Upper lobe of right lung (tissue), 1 donor: ENCODE measurements around the gene LRRC63. TPM values are rescaled to one million over a fixed set of nuclear protein-coding genes. Genes with fewer than 3 reads are reported as not detected.

Source experiments
- ATAC-seq: fragments of 200-7000 bp; cut with Tn5 transposase; one replicate; pipeline ENCODE4 v1.9.1; 2020; ENCODE audit warnings: mild to moderate bottlenecking, moderate library complexity
- DNase-seq: peaks from one replicate; pipeline ENCODE4 v3.0.0-alpha.2; 2020
- H3K27ac ChIP-seq: fragments of 200-600 bp; one replicate; pipeline ENCODE4 v1.8.0; 2022
- H3K27me3 ChIP-seq: fragments of 200-600 bp; one replicate; pipeline ENCODE4 v1.8.0; 2022; ENCODE audit warnings: mild to moderate bottlenecking
- H3K36me3 ChIP-seq: fragments of 200-600 bp; one replicate; pipeline ENCODE4 v1.8.0; 2022
- H3K4me1 ChIP-seq: fragments of 200-600 bp; one replicate; pipeline ENCODE4 v1.8.0; 2022
- H3K4me3 ChIP-seq: fragments of 200-600 bp; one replicate; pipeline ENCODE4 v1.8.0; 2022; ENCODE audit warnings: mild to moderate bottlenecking
- H3K9me3 ChIP-seq: fragments of 200-600 bp; one replicate; pipeline ENCODE4 v1.8.0; 2022
- CTCF ChIP-seq: fragments of 200-600 bp; IDR thresholded peaks from one replicate; pipeline ENCODE4 v1.8.0; 2022; ENCODE audit warnings: antibody characterized with exemption
- intact Hi-C: fragments of 100-400 bp; cut with DNase I; formaldehyde crosslinking; loops from one replicate; pipeline ENCODE4 v1.11.0; 2022
- total RNA-seq: library from RNA; stranded (reverse); fragmentation: NEBNext Ultra II Directional; extraction: Animal tissue kit (Norgen Biotek cat#: 25700); gene quantifications from one replicate; pipeline ENCODE4 v1.2.1, GENCODE V29; 2021
- donor health status: DM: no; HTN: yes; CAD: no; lungs with severe emphysema.

LRRC63 gene
- total RNA-seq, 1 donor from 2014 or later = 0.29 TPM

- Histone ChIP-seq H3K4me3 (no peak overlapping the region), H3K27me3 (no peaks in the 10 kb centered on the region), H3K4me1 (peaks cover 23% of the 10 kb centered on the region), H3K27ac (peak overlapping the region; percentile 70), H3K9me3 (peaks cover 10% of the 10 kb centered on the region), H3K36me3 (no peaks in the 10 kb centered on the region)
- TF ChIP-seq CTCF = no peak
- no peak for DNase-seq
- no peak for ATAC-seq
- intact Hi-C loops = no loop called here
Measured at GRCh38 chr13:46296921-46297320, 85.2 kb downstream of the LRRC63 start.

- ATAC-seq (no peak), DNase-seq (no peak)
- H3K27ac ChIP-seq = peak overlapping the region; percentile 70
- H3K36me3 ChIP-seq = no peaks in the 10 kb centered on the region
- TF ChIP-seq CTCF = no peak
- H3K27me3 ChIP-seq = no peaks in the 10 kb centered on the region
- peaks cover 13% of the 10 kb centered on the region for H3K9me3 ChIP-seq
- peaks cover 23% of the 10 kb centered on the region for H3K4me1 ChIP-seq
- no peak overlapping the region for H3K4me3 ChIP-seq
- intact Hi-C loops = no loop called here
Measured at GRCh38 chr13:46297361-46297811, 85.7 kb downstream of the LRRC63 start.

GRCh38 chr13:46303742-46304385 is 92.1 kb downstream of the LRRC63 start:
- H3K36me3 ChIP-seq = no peaks in the 10 kb centered on the region
- H3K27ac ChIP-seq = no peak overlapping the region
- no peak for TF ChIP-seq CTCF
- no peak overlapping the region for H3K4me3 ChIP-seq
- intact Hi-C loops = no loop called here
- peaks cover 13% of the 10 kb centered on the region for H3K9me3 ChIP-seq
- ATAC-seq = peak; percentile 74
- no peaks in the 10 kb centered on the region for H3K27me3 ChIP-seq
- DNase-seq = no peak
- H3K4me1 ChIP-seq = peaks cover 2% of the 10 kb centered on the region

GRCh38 chr13:46304546-46304945 is 92.8 kb downstream of the LRRC63 start:
- DNase-seq = no peak
- ATAC-seq = no peak

GRCh38 chr13:46307554-46307953 is 95.8 kb downstream of the LRRC63 start:
- no peak overlapping the region for H3K4me3 ChIP-seq
- no peak for TF ChIP-seq CTCF
- ATAC-seq = peak; percentile 62

More at GRCh38 chr13:46304546-46304945, 92.8 kb downstream of the LRRC63 start:
- H3K4me1 ChIP-seq = peaks cover 2% of the 10 kb centered on the region
- no peaks in the 10 kb centered on the region for H3K36me3 ChIP-seq
- no peaks in the 10 kb centered on the region for H3K27me3 ChIP-seq
- no peak overlapping the region for H3K27ac ChIP-seq
- intact Hi-C loops = no loop called here
- H3K4me3 ChIP-seq = no peak overlapping the region
- H3K9me3 ChIP-seq = peaks cover 13% of the 10 kb centered on the region
- TF ChIP-seq CTCF = no peak

More at GRCh38 chr13:46307554-46307953, 95.8 kb downstream of the LRRC63 start:
- no peaks in the 10 kb centered on the region for H3K27me3 ChIP-seq
- H3K36me3 ChIP-seq = no peaks in the 10 kb centered on the region
- peaks cover 2% of the 10 kb centered on the region for H3K4me1 ChIP-seq
- no peak for DNase-seq
- no peaks in the 10 kb centered on the region for H3K9me3 ChIP-seq
- H3K27ac ChIP-seq = no peak overlapping the region
- intact Hi-C loops = no loop called here
